GM20431 (cell line): ENCODE data around the gene TBC1D22A.
"Not testable (repeated sequence)": the region's sequence is repeated elsewhere in the genome, so short reads cannot be mapped to it uniquely, and the experiment has no call there.

Source experiments
- in situ Hi-C: fragments of 300-500 bp; cut with MseI, MboI; formaldehyde crosslinking; loops from one replicate; pipeline ENCODE4 v1.15.0; 2020; ENCODE audit warnings: low sequenced_read_pairs; ENCODE audit not compliant: unreplicated experiment

Gene TBC1D22A

DNA sequence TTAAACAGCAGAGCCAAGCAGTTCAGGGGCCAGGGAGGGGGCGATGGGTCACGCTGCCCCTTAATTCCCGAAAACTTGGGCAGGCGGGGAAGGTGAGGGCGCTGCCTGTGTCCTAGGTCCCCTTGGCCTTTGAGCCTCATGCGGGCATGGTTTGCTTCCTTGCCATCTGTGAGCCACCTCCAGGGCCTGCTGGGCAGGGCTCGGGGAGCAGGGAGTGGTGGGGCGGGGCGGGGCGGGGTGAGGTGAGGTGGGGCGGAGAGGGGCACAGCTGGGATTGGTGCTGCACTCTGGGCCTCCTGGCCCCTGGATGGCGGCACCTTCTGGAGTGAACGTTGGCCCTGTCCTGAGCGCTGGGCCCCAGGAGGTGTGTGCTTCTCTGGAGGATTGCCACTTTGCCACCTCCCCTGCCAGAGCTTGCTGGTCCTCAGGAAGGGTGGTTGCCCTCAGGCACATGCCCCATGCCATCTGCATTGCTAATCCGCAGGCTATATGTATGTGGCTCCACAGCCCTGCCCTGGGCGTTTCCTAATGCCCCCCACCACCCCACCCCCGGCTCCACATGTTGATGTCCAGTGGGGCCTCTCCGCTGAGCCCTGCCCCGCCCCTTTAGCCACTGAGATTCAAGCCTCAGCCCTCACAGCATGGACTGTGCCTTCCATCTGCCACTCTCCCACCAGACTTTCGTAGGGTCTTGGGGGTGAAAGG, 352.5 kb downstream of the TBC1D22A start:
- in situ Hi-C loops = no loop called here

DNA sequence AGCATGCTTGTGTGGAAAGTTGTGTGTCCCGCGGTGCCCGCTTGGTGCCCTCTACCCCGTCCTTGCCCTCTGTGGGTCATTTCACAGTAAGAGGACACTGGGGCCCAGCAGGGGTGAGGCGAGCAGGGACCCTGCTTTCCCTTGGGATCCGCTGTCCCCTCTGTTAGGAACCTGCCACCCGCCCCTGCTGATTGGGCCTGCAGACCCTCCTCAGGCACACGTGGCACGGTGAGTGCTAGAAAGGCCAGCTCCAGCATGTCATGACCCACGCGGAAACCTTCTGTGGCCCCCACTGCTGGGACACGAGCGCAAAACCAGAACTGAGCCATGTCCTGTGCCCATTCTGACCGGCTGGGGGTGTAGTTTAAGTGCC, 353.1 kb downstream of the TBC1D22A start:
- in situ Hi-C loops = no loop called here

DNA sequence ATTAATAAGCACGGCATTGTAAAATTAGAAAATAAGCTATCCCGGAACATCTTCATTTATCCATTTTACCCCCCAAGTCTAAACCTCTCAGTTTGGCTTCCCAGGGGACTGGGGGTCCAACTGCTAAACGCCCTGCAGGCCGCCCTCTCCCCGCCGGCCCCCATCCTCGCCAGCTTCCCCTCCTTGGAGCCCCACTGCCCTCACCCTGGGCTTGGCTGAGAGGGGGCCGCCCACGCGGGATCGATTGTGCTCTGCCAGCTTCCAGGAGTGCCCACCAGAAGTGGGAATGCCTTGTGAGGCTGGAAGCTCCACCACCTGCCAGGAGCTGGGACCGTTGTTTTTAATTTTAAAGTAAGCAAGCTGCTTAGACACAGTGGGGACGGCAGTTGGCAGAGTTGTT, 353.5 kb downstream of the TBC1D22A start:
- in situ Hi-C loops = no loop called here

DNA sequence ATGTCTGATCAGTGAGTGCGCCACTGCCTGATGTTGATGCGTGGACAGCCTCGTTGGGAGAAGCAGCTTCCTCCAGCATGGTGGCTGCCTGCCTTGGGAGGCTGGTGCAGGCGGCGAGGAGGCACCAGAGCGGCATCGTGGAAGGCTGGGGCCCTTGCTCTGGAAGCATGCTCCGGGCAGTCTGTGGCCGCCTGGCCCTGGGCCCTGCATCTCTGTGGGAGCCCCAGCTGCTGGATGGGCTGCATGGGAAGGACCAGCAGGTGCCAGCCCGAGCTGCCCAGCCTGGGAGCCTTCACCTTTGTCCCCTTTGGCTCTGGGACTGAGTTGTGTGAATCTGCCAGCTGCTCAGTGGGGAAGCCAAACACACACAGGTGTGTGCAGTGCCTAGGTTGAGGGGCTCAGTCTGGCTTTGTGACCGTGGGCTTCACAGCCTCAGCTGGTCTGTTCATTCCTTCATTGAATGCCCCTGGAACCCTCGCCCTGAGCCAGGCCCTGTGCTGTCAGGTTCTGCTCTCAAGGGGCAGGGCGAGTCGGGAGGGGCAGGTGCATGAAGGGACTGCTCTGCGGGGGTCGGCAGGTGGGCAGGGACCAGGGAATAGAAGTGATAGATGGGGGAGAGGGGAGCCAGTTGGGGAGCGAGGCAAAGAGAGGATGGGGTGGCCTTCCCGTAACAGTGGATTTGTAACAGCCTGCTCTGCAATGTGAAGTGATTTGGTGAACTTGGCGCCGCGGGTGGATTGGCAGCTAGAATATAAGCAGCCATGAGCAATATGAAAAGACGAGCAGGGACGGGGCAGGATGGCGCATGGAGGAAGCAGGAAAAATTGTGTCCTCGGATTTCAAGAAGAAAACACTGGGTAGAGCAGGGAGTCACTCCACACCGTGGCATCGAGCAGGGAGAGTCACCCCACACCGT, 354.2 kb downstream of the TBC1D22A start:
- in situ Hi-C loops = no loop called here

DNA sequence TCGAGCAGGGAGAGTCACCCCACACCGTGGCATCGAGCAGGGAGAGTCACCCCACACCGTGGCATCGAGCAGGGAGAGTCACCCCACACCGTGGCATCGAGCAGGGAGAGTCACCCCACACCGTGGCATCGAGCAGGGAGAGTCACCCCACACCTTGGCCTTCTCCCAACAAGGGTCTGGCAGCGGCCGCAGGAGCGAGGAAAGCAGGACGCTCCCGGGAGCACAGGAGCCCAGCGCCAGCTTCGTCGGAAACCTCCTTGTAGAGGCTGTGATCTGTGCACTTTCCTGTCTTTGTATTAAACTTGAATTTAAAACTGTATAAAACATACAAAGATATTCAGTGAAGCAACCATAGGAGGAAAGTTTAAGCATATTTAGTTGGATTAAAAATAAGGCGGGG, 355.0 kb downstream of the TBC1D22A start:
- in situ Hi-C loops = not testable (repeated sequence)

DNA sequence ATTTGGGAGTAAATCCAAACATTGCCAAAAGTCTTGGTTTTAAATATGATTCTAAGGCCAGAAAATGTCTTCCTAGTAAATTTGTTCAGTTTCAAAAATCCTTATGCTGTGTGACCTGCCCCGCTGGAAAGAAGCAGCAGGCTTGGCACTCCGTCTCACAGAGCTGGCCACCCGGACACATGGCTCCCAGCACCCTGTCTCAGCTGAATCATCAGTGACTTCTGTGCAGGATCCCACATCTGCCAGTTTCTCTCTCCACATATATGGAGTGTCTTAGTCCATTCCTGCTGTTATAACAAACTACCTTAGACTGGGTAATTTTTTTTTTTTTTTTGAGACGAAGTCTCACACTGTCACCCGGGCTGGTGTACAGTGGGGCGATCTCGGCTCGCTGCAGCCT, 356.7 kb downstream of the TBC1D22A start:
- in situ Hi-C loops = no loop called here

DNA sequence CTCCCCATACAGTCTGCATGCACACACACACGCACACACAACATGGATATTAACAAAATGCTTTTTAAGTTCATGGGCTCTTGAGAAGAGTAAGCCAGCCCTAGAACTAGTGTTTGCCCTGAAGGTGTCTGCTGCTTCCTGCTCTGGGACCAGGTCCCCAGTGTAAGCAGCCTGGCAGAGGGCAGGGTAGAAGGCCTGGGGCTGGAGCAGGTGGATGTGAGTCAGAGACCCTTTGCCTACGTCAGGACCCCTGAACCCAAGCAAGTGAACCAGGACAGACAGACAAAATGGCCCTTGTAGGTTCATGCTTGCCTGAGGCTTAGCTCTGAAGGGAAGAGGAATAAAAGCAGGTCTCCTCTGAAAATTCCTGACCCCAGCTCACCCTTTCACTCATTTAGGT, 357.9 kb downstream of the TBC1D22A start:
- in situ Hi-C loops = no loop called here

DNA sequence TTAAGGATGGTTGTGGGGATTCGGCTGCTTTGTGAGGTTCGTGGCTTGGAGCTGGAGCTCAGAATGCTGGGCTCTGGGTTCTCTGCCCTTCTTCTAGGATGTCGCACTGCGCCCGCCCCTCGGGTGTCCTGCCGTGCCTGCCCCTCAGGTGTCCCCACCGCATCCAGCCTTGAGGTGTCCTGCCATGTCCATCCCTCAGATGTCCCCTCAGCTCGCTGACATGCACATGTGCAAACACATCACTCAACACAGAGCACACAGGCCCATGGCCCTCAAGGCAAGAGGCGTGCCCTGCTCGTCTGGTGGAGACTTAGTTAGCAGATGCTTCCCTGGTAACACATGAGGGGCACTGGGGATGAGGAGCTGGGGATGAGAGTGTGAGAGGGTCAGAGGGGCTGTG, 359.3 kb downstream of the TBC1D22A start:
- in situ Hi-C loops = no loop called here

DNA sequence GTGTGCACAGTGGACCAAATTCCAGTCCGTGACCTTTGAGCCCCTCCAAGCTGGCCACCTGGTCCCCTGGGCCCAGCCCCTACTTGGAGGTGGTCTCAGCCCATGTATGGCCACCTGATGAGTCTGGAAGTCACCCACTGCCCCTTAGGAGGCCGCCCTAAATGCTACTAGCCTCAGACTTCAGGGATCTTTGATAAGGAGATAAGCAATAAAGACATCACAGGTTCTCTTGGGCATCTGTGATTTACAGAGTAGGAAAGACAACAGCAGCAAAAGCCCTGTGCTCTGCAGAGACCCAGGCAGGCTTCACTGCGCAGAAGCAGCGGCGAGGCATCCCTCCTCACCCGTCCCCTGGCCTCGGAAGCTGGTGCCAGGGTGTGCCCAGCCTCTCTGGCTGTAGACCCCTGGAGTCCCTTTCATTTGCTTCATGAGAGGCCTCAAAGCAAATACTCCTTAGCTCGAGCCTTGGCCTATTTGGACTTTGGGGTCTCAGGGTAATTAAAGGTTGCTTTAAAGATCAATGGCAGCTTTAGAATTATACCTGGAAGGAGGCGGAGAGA, 360.1 kb downstream of the TBC1D22A start:
- in situ Hi-C loops = no loop called here

DNA sequence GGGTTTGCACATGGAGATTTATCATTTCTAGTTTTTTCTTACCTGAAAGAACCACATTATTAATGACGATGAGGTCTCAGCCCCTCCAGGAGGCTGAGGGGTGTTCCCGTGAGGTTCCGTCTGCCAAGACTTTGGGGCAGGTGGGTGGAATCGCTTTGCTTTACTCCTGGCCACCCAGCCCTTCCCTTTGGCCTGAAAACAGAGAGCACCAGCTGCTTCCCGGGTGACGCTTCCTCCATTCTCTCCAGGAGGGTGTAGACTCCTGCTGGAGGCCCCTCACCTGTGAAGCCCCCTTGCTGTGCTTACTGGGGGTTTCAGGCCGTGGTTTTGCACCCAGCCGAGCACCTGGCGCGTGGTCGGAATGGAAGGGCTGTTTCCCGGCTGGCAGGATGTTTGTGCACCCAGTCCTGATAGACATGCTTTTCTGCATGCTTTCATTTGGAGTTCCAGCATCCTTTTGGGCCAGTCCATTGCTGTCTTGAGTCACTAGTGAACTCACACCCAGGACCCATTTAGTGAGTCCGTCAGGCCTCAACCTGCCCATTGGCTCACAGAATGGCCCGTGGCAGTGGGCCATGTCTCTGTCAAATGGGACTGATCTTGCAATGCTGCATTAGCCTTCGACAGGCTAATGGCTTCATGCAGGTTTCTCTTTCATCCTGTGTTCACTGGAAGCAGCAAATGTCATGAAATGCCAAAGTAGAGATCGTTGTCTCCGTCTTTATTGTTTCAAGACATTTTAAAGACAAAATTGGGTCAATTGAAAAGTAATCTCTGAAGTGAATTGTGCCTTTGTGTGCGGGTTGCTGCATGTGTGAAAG, 360.8 kb downstream of the TBC1D22A start:
- in situ Hi-C loops = no loop called here

DNA sequence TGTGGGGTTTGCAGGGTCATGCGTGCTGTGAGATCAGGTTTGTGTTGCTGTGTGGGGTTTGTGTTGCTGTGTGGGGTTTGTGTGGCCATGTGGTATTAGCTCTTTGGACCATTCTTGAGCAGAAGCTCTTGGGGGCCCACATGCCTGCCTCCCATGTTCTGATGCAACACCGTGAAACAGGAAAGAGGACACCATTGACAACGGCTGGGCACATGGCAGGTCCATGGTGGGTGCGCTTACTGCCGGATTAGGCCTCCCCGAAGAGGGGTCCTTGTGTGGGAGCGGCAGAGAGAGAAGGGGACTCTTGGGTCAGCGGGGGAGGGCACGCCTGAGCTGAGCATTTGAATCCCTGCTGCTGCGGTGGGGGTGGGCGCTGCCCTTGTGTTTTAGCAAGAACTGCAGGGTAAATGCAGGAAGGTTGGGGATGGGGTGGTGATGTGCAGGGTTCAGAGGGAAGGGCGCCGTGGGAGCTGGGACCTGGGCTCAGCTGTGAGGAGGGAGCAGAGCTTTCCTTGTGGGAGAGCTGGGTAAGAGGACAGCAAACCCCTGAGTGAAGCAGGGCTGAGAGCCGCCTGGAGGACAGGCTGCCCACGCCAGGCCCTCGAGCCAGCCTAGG, 361.5 kb downstream of the TBC1D22A start:
- in situ Hi-C loops = no loop called here

DNA sequence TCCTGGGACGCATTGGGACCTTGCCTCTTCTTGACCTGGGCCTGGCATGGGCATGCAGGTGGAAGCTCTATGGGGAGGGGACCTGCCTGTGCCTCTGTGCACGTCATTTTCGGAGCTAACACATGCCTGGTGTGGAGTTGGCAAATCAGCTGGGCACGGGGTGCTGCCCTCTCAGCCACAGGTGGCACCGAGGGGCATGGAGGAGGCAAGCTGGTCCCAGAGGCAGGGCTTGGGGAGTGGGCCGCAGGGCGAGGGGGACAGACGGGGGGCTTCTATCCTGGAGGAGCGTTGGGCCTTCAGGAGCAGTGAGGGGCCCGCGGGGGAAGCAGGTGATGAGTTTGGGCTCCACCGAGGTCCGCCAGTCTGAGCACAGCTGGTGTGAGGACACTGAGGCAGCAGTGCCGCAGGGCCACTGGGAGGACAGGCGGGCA, 362.0 kb downstream of the TBC1D22A start:
- in situ Hi-C loops = no loop called here

DNA sequence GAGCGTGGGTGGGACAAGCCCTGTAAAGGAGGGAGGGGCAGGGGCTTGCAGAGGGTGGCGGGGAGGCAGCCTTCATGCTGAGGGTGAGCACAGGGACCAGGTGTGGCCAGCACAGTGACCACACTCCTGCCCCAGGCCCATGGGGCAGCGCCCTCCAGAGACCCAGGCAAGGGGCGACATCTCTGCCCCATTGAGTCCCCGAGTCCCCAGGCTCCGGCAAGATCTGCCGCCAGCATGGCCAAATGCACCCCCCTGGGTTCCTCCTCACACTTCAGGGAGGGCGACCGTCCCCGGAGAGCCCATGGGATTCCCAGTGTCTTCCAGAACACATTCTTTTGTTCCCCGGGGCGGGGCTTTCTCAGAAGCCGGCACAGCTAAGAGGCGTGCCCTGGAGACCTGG, 362.5 kb downstream of the TBC1D22A start:
- in situ Hi-C loops = no loop called here

DNA sequence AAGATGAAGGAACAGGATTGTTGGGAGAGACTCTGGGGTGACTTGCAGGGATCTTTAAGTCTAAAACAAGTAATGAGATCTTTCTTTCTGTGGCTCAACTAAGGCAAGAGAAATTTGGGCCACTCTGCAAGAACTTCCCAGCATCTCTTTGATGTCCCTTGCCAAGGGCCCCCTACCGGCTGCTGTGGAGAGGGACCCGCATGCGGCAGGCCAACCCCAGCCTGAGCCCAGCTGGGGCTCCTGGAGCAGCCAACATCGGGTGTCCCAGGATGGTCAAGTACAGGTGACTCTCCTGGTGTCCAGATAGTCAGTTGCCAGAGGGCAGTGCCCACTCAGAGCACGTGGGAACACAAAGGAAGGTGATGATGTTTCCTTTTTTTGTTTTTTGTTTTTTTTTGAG, 363.2 kb downstream of the TBC1D22A start:
- in situ Hi-C loops = no loop called here

DNA sequence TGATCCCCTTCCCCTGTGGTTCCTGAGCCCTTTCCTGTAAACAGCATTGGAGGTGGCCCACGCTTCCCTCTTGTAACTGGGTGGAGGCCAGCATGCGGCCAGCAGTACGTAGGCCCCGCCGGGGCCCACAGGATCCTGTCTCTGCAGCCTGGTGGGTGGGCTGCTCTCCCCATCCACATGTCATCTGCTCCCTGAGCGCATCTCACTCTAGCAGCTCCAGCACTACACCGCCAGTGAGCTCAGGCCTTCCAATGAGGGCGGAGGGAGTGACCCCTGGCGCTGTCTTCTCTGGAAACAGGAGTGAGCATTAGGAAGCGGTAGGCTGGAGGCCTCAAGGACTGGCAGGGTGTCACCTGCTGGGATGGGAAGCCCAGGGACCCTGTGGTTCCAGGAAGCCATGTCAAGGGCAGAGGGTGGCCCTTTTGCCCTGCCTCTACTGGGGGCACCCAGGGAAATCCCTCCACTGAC, 363.9 kb downstream of the TBC1D22A start:
- in situ Hi-C loops = no loop called here

DNA sequence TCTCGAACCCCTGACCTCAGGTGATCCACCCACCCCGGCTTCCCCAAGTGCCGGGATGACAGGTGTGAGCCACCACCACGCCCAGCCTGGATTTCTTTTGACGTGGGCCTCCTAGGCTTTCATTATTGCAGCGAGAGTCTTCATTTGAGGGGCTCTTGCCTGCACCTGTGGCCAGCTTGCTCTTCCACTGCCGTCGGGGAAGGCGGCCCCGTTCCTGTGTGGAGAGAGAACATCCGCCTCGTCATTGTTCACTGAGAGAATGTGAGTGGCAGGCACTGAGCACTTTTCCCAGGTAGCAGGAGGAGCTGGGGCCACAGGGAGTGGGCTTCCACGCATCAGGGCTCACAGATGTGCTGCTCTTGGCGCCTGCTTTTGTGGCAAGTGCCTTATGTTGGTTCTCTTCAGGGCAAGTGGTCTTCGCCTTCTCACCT, 365.0 kb downstream of the TBC1D22A start:
- in situ Hi-C loops = no loop called here

DNA sequence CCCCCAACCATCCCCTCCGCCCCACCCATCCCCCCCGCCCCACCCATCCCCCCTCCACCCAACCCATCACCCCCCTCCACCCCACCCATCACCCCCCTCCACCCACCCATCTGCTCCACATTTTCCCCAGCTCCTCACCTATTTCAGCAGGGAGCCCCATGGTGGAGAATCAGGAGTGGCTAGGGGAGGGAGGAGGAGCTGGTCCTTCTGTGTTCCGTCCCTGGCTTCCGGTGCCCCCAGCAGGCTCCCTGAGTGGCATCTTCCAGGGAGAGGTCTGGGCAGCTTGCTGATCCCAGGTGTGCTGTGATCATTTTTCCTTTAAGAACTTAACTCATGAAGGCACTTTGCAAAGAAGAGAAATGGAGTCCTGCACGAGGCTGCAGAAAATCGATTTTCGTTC, 365.8 kb downstream of the TBC1D22A start:
- in situ Hi-C loops = no loop called here

DNA sequence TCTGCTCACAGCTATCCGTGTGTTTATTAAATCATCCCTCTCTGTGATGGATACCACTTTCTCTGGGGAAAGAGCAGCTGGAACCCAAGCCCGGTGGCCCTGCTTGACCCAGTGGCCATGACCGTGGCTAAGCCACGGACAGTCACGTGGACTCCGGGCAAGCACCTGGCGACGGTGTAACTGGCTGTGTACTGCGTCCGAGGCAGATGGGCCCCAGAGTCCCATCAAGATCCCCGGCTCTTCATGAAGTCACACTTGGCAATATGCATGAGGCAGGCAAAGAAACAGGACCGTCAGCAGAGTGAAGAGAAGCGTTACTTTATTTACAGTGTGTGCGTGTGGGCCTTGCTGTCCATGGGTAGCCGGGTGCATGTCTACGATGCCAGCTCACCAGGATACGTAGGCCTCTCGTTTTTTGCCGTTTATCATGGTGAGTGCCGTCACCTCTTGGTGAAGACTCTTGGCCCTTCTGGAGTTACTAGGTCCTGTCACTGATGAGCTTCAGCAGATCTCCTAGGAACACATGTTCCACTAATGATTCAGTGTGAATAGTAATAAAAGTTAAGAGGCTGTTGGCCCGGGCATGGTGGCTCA, 366.3 kb downstream of the TBC1D22A start:
- in situ Hi-C loops = no loop called here

DNA sequence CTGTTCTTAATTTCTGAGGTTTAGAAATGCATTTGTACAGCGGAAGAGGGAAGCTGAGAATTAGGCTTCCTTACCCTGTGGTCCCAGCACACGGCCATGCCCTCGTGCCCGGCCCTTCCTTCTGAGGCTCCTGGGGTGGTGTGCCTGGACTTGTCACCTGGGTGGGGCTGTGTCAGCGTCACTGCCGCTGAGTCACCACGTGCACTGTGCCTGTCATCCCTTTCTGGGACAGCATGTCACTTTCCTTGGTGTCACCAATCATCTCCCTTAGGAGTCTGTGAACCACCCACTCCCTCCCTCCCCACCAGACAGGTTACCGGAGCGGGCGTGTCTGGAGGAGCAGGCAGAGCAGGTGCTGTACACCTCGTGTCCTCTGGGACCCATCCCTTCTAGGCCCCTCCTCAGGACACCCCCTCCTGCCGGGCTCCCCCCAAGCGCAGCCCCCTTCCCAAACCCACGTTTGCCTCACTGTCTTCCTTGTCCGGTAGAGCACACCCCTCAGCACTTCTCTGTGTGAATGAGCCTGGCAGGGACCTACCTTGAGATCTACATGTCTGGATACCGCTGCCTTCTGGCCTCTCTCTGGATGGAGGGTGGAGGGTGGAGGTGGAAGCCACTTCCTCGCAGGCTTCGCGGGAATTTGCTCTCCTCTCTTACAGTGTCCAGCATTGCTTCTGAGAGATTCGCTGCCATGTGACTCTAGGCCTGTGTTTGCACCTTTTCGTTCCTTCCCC, 367.6 kb downstream of the TBC1D22A start:
- in situ Hi-C loops = no loop called here
